Smooth muscle cell (in vitro differentiated cells): ENCODE results near the gene ATOH8. TPM values are rescaled to one million over a fixed set of nuclear protein-coding genes. Genes with fewer than 3 reads are reported as not detected.
A peak's percentile ranks its signal among the peaks of the same experiment; 100 is the strongest.

Experiments
- DNase-seq: peaks from one replicate; lab custom pipeline; 2025; ENCODE audit not compliant: unreplicated experiment; lab: John Stamatoyannopoulos, UW
- H2AFZ ChIP-seq: fragments of 200-600 bp; sonication (generic); 2 replicates; pipeline ENCODE4 v1.6.0; 2016; ENCODE audit warnings: antibody characterized with exemption, low read depth, mild to moderate bottlenecking
- H3F3A ChIP-seq: fragments of 200-600 bp; sonication (generic); 2 replicates; pipeline ENCODE4 v1.6.0; 2017; ENCODE audit warnings: antibody characterized with exemption, low read depth
- H3K27ac ChIP-seq: fragments of 200-600 bp; sonication (generic); 2 replicates; pipeline ENCODE4 v1.5.1; 2016; ENCODE audit warnings: low read depth, mild to moderate bottlenecking
- H3K27me3 ChIP-seq: fragments of 200-600 bp; sonication (generic); 2 replicates; pipeline ENCODE4 v1.6.1; 2016; ENCODE audit warnings: low read depth, mild to moderate bottlenecking
- H3K36me3 ChIP-seq: fragments of 200-600 bp; sonication (generic); 2 replicates; pipeline ENCODE4 v1.5.1; 2016; ENCODE audit warnings: low read depth
- H3K4me1 ChIP-seq: fragments of 200-600 bp; sonication (generic); 2 replicates; pipeline ENCODE4 v1.5.1; 2016; ENCODE audit warnings: low read depth
- H3K4me2 ChIP-seq: fragments of 200-600 bp; sonication (generic); 2 replicates; pipeline ENCODE4 v1.6.0; 2016; ENCODE audit warnings: mild to moderate bottlenecking
- H3K4me3 ChIP-seq: fragments of 200-600 bp; sonication (generic); 2 replicates; pipeline ENCODE4 v1.5.1; 2016; ENCODE audit warnings: mild to moderate bottlenecking
- H3K79me2 ChIP-seq: fragments of 200-600 bp; sonication (generic); 2 replicates; pipeline ENCODE4 v1.6.0; 2016; ENCODE audit warnings: low read depth, mild to moderate bottlenecking
- H3K9ac ChIP-seq: fragments of 200-600 bp; sonication (generic); 2 replicates; pipeline ENCODE4 v1.6.0; 2016; ENCODE audit warnings: low read depth
- H3K9me3 ChIP-seq: fragments of 200-600 bp; sonication (generic); replicated peaks from 2 replicates; pipeline ENCODE4 v1.5.1; 2016; ENCODE audit warnings: low read depth
- H4K20me1 ChIP-seq: fragments of 200-600 bp; sonication (generic); 2 replicates; pipeline ENCODE4 v1.6.0; 2016; ENCODE audit warnings: low read depth
- WGBS: methylation state at CpG from one replicate; pipeline ENCODE4 v1.1.7; 2016; ENCODE audit warnings: low lambda C conversion rate; 5-methylcytosine and 5-hydroxymethylcytosine counted together
- polyA plus RNA-seq: library from polyadenylated mRNA; unstranded; fragments of >200 nt; fragmentation: Nextera tagmentation; extraction: Ambion mirVana; gene quantifications from 2 replicates; pipeline ENCODE4 v1.2.1, GENCODE V29; 2016
- total RNA-seq: library from RNA; depleted of rRNA; stranded (reverse); fragments of >200 nt; gene quantifications from 2 replicates; pipeline ENCODE4 v1.2.3, GENCODE V29; 2014
- TF ChIP-seq, protein P1 (sequence below): fragments of 200-600 bp; sonication (generic); IDR thresholded peaks from 2 replicates; pipeline ENCODE4 v1.5.1; 2017; ENCODE audit warnings: borderline replicate concordance, mild to moderate bottlenecking, antibody characterized with exemption; ENCODE audit not compliant: insufficient read depth, poor library complexity, severe bottlenecking

Gene ATOH8
- total and polyA plus RNA-seq, 2 experiments from 2014 or later, result 5.2 to 6.5 TPM

DNA sequence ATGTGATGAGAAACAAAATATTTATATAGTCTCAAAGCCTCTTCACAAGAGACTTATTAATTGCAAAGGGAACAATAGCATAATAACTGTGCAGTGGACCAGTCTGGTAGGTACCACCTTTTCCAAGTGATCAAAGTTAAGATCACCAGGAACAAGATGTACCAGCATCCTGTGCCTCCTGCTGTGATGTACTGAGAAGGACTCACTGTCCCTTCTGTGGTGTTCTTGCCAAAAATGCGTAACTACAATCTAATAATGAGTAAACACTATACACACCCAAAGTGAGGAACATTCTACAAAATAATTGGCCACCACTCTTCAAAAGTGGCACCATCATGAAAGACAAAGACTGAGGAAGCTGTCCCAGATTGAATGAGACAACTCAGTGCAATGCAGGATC is 45.1 kb upstream of the ATOH8 start:
- no peak for DNase-seq
- TF ChIP-seq, protein P1, sequence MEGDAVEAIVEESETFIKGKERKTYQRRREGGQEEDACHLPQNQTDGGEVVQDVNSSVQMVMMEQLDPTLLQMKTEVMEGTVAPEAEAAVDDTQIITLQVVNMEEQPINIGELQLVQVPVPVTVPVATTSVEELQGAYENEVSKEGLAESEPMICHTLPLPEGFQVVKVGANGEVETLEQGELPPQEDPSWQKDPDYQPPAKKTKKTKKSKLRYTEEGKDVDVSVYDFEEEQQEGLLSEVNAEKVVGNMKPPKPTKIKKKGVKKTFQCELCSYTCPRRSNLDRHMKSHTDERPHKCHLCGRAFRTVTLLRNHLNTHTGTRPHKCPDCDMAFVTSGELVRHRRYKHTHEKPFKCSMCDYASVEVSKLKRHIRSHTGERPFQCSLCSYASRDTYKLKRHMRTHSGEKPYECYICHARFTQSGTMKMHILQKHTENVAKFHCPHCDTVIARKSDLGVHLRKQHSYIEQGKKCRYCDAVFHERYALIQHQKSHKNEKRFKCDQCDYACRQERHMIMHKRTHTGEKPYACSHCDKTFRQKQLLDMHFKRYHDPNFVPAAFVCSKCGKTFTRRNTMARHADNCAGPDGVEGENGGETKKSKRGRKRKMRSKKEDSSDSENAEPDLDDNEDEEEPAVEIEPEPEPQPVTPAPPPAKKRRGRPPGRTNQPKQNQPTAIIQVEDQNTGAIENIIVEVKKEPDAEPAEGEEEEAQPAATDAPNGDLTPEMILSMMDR, result no peak
- 88% methylated on average over 1 of the region's 1 CpG for WGBS
- Histone ChIP-seq H3K27ac (no peak overlapping the region), H4K20me1 (no peaks in the 10 kb centered on the region), H3K79me2 (no peaks in the 10 kb centered on the region), H3K36me3 (no peaks in the 10 kb centered on the region), H3K27me3 (peaks cover 4% of the 10 kb centered on the region), H3K4me1 (no peaks in the 10 kb centered on the region), H2AFZ (no peak overlapping the region), H3K4me2 (no peak overlapping the region), H3K9me3 (no peaks in the 10 kb centered on the region), H3K4me3 (no peak overlapping the region), H3K9ac (no peak overlapping the region), H3F3A (no peaks in the 10 kb centered on the region)

DNA sequence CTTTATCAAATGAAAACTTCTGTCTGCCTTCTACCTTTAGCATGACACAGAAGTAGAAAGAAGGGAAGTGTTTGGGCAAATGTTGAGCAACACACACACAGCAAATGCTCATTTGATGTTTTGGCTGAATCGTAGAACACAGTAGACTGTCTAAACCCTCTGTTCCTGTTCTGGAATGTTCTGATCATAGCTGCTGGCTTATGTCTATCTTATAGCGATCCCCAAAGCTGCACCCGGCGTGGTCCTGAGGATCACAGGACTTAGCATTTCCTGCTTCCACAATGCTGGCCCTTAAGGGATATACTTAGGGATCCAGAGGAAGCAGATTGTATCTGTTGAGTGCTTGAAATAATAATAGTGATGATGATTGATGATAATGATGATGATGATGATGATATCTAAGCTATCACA is 44.4 kb upstream of the ATOH8 start:
- WGBS, result 36% methylated on average over 4 of the region's 4 CpGs
- Histone ChIP-seq H3F3A (no peaks in the 10 kb centered on the region), H3K4me2 (no peak overlapping the region), H3K79me2 (no peaks in the 10 kb centered on the region), H3K9ac (no peak overlapping the region), H3K9me3 (no peaks in the 10 kb centered on the region), H4K20me1 (no peaks in the 10 kb centered on the region), H3K27ac (no peak overlapping the region), H2AFZ (peak overlapping the region; percentile 43), H3K27me3 (peaks cover 4% of the 10 kb centered on the region), H3K4me1 (no peaks in the 10 kb centered on the region), H3K36me3 (no peaks in the 10 kb centered on the region), H3K4me3 (no peak overlapping the region)
- TF ChIP-seq, protein P1, result no peak
- no peak for DNase-seq

DNA sequence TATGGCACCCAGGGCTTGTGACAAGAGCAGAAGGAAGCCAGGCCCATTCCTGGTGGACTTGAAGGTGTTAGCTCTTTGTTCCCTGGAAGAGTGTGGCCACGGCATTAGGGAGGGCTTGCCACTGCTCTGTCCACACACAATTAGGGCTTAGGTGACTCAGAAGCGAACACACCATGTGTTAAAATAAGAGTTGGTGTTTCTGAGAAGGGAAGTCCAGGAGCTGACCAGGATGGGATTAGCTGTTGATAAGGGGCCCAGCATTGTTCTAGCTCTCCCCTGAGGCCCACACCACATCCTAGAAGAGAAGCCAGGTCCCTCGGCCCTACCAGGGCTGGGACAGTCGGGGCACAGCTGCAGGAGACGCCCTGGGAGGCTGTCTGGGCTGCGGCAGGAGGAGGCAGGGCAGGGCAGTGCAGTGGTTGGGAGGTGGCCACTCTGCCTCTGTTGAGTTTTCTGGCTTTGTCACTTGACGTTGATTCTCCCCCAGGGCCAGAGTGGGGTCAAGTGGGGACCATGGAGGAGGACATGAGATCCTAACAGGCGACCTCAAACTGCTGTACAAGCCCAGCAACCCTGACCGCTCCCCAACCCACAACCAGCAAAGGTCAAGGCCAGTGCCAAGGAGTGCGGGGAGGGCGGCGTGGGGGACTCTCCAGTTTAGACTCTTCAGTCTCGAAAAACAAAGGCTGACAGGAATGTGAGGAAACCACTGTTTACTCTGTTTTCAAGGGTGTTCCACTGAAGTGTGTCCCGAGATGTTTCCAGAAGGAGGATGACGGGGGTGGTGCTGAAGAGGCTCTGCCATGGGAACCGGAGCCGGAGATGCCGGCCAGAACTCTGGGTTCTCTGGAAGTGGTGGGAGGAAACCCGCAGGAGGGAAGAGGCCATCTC is 42.9 kb upstream of the ATOH8 start:
- Histone ChIP-seq H3K4me2 (no peak overlapping the region), H3K79me2 (no peaks in the 10 kb centered on the region), H3K36me3 (no peaks in the 10 kb centered on the region), H2AFZ (no peak overlapping the region), H3K4me1 (no peaks in the 10 kb centered on the region), H3K27ac (no peak overlapping the region), H3F3A (no peaks in the 10 kb centered on the region), H3K4me3 (no peak overlapping the region), H4K20me1 (no peaks in the 10 kb centered on the region), H3K27me3 (peaks cover 4% of the 10 kb centered on the region), H3K9ac (no peak overlapping the region), H3K9me3 (no peaks in the 10 kb centered on the region)
- WGBS, result 73% methylated on average over 19 of the region's 19 CpGs
- DNase-seq, result no peak
- TF ChIP-seq, protein P1, result no peak
